ENCODE results near the gene CPA5.

DNA sequence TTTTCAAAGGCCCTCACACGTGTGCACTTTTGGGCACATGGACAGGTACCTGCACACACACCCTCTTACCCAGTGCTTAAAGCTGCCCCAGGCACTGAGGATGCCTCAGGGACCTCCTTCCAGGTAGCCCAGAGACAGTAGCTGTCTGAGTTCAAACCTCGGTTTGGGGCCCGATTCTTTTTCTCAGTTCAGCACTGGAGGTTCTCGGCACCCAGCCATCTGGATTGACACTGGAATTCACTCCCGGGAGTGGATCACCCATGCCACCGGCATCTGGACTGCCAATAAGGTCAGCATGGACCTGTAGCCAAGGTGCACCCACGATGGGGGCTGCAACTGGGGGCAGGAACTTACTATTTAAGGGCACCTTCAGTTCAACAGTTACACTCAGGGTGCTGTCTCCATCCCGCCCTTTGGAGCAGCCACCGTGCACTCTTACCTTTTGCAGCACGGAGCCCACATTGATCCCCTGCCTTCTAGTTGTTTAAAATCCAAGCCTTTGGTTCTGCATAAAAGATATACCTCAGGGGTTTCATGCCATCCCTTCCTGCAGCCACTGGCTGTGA is 17.7 kb downstream of the CPA5 start:
- TF ChIP-seq SRF (IDR thresholded peaks at IDR 0.05; ENCODE audit: low read depth, low read length) = no peak
- TF ChIP-seq, protein P1, sequence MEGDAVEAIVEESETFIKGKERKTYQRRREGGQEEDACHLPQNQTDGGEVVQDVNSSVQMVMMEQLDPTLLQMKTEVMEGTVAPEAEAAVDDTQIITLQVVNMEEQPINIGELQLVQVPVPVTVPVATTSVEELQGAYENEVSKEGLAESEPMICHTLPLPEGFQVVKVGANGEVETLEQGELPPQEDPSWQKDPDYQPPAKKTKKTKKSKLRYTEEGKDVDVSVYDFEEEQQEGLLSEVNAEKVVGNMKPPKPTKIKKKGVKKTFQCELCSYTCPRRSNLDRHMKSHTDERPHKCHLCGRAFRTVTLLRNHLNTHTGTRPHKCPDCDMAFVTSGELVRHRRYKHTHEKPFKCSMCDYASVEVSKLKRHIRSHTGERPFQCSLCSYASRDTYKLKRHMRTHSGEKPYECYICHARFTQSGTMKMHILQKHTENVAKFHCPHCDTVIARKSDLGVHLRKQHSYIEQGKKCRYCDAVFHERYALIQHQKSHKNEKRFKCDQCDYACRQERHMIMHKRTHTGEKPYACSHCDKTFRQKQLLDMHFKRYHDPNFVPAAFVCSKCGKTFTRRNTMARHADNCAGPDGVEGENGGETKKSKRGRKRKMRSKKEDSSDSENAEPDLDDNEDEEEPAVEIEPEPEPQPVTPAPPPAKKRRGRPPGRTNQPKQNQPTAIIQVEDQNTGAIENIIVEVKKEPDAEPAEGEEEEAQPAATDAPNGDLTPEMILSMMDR (IDR thresholded peaks at IDR 0.05; ENCODE audit: control extremely low read depth in 1 of 3, insufficient read depth in 1 of 3, low read depth in 1 of 3, low read length in 3 of 3) = no peak
- TF ChIP-seq JUND (IDR thresholded peaks at IDR 0.05; ENCODE audit: low read length) = no peak
- no peak for TF ChIP-seq SIN3A (conservative IDR thresholded peaks at IDR 0.05 in 1 of 2, IDR thresholded peaks at IDR 0.05 in 1 of 2; ENCODE audit: low read depth in 1 of 2, low read length in 2 of 2)
- TF ChIP-seq, protein P2, sequence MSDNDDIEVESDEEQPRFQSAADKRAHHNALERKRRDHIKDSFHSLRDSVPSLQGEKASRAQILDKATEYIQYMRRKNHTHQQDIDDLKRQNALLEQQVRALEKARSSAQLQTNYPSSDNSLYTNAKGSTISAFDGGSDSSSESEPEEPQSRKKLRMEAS (IDR thresholded peaks at IDR 0.05) = no peak
- TF ChIP-seq EP300 (IDR thresholded peaks at IDR 0.05; ENCODE audit: borderline replicate concordance in 1 of 2, low read depth in 2 of 2, low read length in 2 of 2) = no peak
- no peak for TF ChIP-seq RNF2 (IDR thresholded peaks at IDR 0.05; ENCODE audit: borderline replicate concordance, low read depth, low read length, missing control alignments, poor library complexity, severe bottlenecking)
- no peak for TF ChIP-seq FOSL1 (IDR thresholded peaks at IDR 0.05; ENCODE audit: insufficient read depth, low read depth, low read length)
- TF ChIP-seq SIX5 (IDR thresholded peaks at IDR 0.05; ENCODE audit: low read depth, low read length) = no peak
- TF ChIP-seq HDAC2 (IDR thresholded peaks at IDR 0.05; ENCODE audit: borderline replicate concordance in 1 of 2, low read depth in 2 of 2, low read length in 2 of 2) = no peak
- TF ChIP-seq POLR2A (IDR thresholded peaks at IDR 0.05; ENCODE audit: control extremely low read depth in 1 of 2, low read depth in 2 of 2, low read length in 2 of 2) = no peak
- TF ChIP-seq, protein P3, sequence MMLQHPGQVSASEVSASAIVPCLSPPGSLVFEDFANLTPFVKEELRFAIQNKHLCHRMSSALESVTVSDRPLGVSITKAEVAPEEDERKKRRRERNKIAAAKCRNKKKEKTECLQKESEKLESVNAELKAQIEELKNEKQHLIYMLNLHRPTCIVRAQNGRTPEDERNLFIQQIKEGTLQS (IDR thresholded peaks at IDR 0.05; ENCODE audit: insufficient read depth, low read depth, low read length) = no peak

Measured in H1 (cell line).